K562 treated with DMSO at 1 percent for 12 hours (cell line): ENCODE data around the gene POLR2E. TPM values are rescaled to one million over a fixed set of nuclear protein-coding genes. Genes with fewer than 3 reads are reported as not detected.

Source experiments
- total RNA-seq: library from RNA; unstranded; fragments of 300-600 nt; gene quantifications from 2 replicates; pipeline ENCODE4 v1.2.3, GENCODE V29; 2022; ENCODE audit not compliant: insufficient read depth

POLR2E gene
- total RNA-seq, result 194 and 270 TPM in 2 replicates

GRCh38 chr19:1094978-1095701, at the start of gene POLR2E:
TSS of gene POLR2E (minus strand) at chr19:1095375. CDS start at chr19:1095315, 60 bp downstream.

GRCh38 chr19:1103708-1104310, 8.6 kb upstream of the POLR2E start, which contains the start of gene GPX4:
TSS of gene GPX4 (plus strand) at chr19:1103994. CDS start at chr19:1104044, 50 bp downstream.

GRCh38 chr19:1066748-1067340, 28.3 kb downstream of the POLR2E start, which contains the start of gene ARHGAP45:
TSS of gene ARHGAP45 (plus strand) at chr19:1067167. CDS start at chr19:1067406, 239 bp downstream.

GRCh38 chr19:1039646-1040475, 55.3 kb downstream of the POLR2E start, which contains the start of gene ABCA7:
TSS of gene ABCA7 (plus strand) at chr19:1040107. CDS start at chr19:1041362, 1,255 bp downstream.

Other genes with a start within 250 kb of the POLR2E start
- gene ELANE, start 243.1 kb downstream of the POLR2E start, total RNA-seq, result not detected in 2 replicates
- 28.7 and 52.0 TPM in 2 replicates for gene CFD, start 235.7 kb downstream of the POLR2E start, total RNA-seq
- 32.2 and 39.5 TPM in 2 replicates for gene MED16, start 202.2 kb downstream of the POLR2E start, total RNA-seq
- gene RNU6-9, start 201.9 kb downstream of the POLR2E start, total RNA-seq, result not detected in 2 replicates
- 136 and 158 TPM in 2 replicates for gene R3HDM4, start 182.2 kb downstream of the POLR2E start, total RNA-seq
- 2.2 and 4.1 TPM in 2 replicates for gene KISS1R, start 178.0 kb downstream of the POLR2E start, total RNA-seq
- 36.2 and 75.8 TPM in 2 replicates for gene ARID3A, start 169.3 kb downstream of the POLR2E start, total RNA-seq
- gene WDR18, start 111.0 kb downstream of the POLR2E start, total RNA-seq, result 49.7 and 59.6 TPM in 2 replicates
- gene GRIN3B, start 95.0 kb downstream of the POLR2E start, total RNA-seq, result 0.59 TPM in 1 of 2 replicates, not detected in the other
- 149 and 231 TPM in 2 replicates for gene TMEM259, start 74.3 kb downstream of the POLR2E start, total RNA-seq
- not detected in 2 replicates for gene RNU6-2, start 73.9 kb downstream of the POLR2E start, total RNA-seq
- 72.3 and 126 TPM in 2 replicates for gene CNN2, start 68.8 kb downstream of the POLR2E start, total RNA-seq
- gene ABCA7, start 55.3 kb downstream of the POLR2E start, total RNA-seq, result 33.8 and 70.2 TPM in 2 replicates
- gene ARHGAP45, start 28.2 kb downstream of the POLR2E start, total RNA-seq, result 12.9 and 15.4 TPM in 2 replicates
- 819 and 1,195 TPM in 2 replicates for gene GPX4, start 8.6 kb upstream of the POLR2E start, total RNA-seq
- 23.7 and 35.0 TPM in 2 replicates for gene SBNO2, start 78.9 kb upstream of the POLR2E start, total RNA-seq
- gene STK11, start 110.4 kb upstream of the POLR2E start, total RNA-seq, result 110 and 120 TPM in 2 replicates
- 5.0 and 7.4 TPM in 2 replicates for gene CBARP, start 142.6 kb upstream of the POLR2E start, total RNA-seq
- 293 and 447 TPM in 2 replicates for gene ATP5F1D, start 146.4 kb upstream of the POLR2E start, total RNA-seq
- 28.3 and 68.2 TPM in 2 replicates for gene MIDN, start 153.2 kb upstream of the POLR2E start, total RNA-seq
- gene CIRBP, start 174.0 kb upstream of the POLR2E start, total RNA-seq, result 119 and 138 TPM in 2 replicates
- 61.8 and 96.0 TPM in 2 replicates for gene FAM174C, start 180.2 kb upstream of the POLR2E start, total RNA-seq
- gene EFNA2, start 190.5 kb upstream of the POLR2E start, total RNA-seq, result not detected in 2 replicates